Measurements from ENCODE around the gene BTBD9. TPM values are rescaled to one million over a fixed set of nuclear protein-coding genes. Genes with fewer than 3 reads are reported as not detected.

The BTBD9 gene
- total RNA-seq, 1 donor from 2014 or later, result 9.9 TPM

DNA sequence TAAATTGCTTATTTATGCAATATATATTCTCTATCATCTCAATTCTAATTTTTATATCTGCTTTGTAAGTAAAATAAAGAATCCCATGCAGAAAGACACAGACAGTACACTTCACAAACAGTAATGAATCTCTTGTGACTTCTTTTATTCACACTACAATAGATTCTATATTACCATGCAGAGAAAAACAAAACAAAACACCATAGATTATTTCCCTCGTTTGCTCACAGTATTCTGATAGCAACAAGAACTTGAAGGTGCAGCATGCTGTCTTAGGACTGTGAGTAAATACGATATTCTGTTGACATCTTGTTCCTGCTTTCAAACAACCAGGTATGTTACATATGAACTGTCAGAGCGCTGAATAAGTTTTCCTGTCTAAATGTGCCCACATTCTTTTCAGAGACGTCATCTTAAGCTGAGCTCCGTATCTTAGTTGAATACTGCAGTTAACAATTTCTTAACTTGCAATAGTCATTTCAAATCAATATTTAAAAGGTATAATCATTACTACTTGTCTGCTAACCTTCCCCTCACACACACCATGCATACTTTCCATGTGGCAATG lies 140.1 kb downstream of the BTBD9 start:
- intact Hi-C loops (cut with DNase I), result loop anchor here (10.0 kb wide), 2 partner anchors 465 to 1015 kb away; no protein-coding TSS in a partner anchor
- H3K4me1 ChIP-seq, result no peaks in the 10 kb centered on the region
- no peaks in the 10 kb centered on the region for H3K27me3 ChIP-seq
- H3K4me3 ChIP-seq, result no peak overlapping the region
- H3K9me3 ChIP-seq, result no peaks in the 10 kb centered on the region
- no peak for TF ChIP-seq CTCF (IDR thresholded peaks at IDR 0.05)
- DNase-seq (ENCODE audit: low spot score in 2 of 2), result no peak
- H3K36me3 ChIP-seq, result no peaks in the 10 kb centered on the region
- no peak overlapping the region for H3K27ac ChIP-seq

- H3K4me3 ChIP-seq, result no peak overlapping the region
- no peaks in the 10 kb centered on the region for H3K36me3 ChIP-seq
- H3K27me3 ChIP-seq, result no peaks in the 10 kb centered on the region
- H3K4me1 ChIP-seq, result no peaks in the 10 kb centered on the region
- intact Hi-C loops (cut with DNase I), result loop anchor here (10.0 kb wide), 2 partner anchors 464 to 1014 kb away; no protein-coding TSS in a partner anchor
- DNase-seq (ENCODE audit: low spot score in 2 of 2), result no peak
- no peak for TF ChIP-seq CTCF (IDR thresholded peaks at IDR 0.05)
- no peak overlapping the region for H3K27ac ChIP-seq
- H3K9me3 ChIP-seq, result no peaks in the 10 kb centered on the region
Measured at GRCh38 chr6:38498805-38499445, 140.8 kb downstream of the BTBD9 start.

- Histone ChIP-seq H3K9me3 (no peaks in the 10 kb centered on the region), H3K4me3 (no peak overlapping the region), H3K27me3 (no peaks in the 10 kb centered on the region), H3K27ac (no peak overlapping the region), H3K4me1 (no peaks in the 10 kb centered on the region), H3K36me3 (no peaks in the 10 kb centered on the region)
- intact Hi-C loops (cut with DNase I), result loop anchor here (10.0 kb wide), 2 partner anchors 463 to 1013 kb away; no protein-coding TSS in a partner anchor
- no peak for DNase-seq (ENCODE audit: low spot score in 2 of 2)
- TF ChIP-seq CTCF (IDR thresholded peaks at IDR 0.05), result no peak
Measured at GRCh38 chr6:38498085-38498484, 141.6 kb downstream of the BTBD9 start.

GRCh38 chr6:38497546-38497945 lies 142.2 kb downstream of the BTBD9 start:
- H3K36me3 ChIP-seq, result no peaks in the 10 kb centered on the region
- intact Hi-C loops (cut with DNase I), result loop anchor here (10.0 kb wide), 2 partner anchors 463 to 1013 kb away; no protein-coding TSS in a partner anchor
- DNase-seq (ENCODE audit: low spot score in 2 of 2), result no peak
- no peak overlapping the region for H3K4me3 ChIP-seq
- H3K9me3 ChIP-seq, result no peaks in the 10 kb centered on the region
- no peaks in the 10 kb centered on the region for H3K27me3 ChIP-seq
- TF ChIP-seq CTCF (IDR thresholded peaks at IDR 0.05), result no peak
- no peaks in the 10 kb centered on the region for H3K4me1 ChIP-seq
- H3K27ac ChIP-seq, result no peak overlapping the region

GRCh38 chr6:38495922-38496635 lies 143.7 kb downstream of the BTBD9 start:
- no peak for DNase-seq (ENCODE audit: low spot score in 2 of 2)
- intact Hi-C loops (cut with DNase I), result loop anchor here (10.0 kb wide), 2 partner anchors 461 to 1011 kb away; no protein-coding TSS in a partner anchor

More at GRCh38 chr6:38495922-38496635, 143.7 kb downstream of the BTBD9 start:
- Histone ChIP-seq H3K4me3 (no peak overlapping the region), H3K4me1 (no peaks in the 10 kb centered on the region), H3K9me3 (no peaks in the 10 kb centered on the region), H3K27me3 (no peaks in the 10 kb centered on the region), H3K36me3 (no peaks in the 10 kb centered on the region), H3K27ac (no peak overlapping the region)
- no peak for TF ChIP-seq CTCF (IDR thresholded peaks at IDR 0.05)

Data from ascending aorta (tissue), 2 donors.